GM23248 (cell line): ENCODE measurements around the gene NXNL2.

Source experiments
- EZH2 ChIP-seq: fragments of 200-600 bp; sonication (generic); IDR thresholded peaks from 2 replicates; pipeline ENCODE4 v1.6.1; 2018; ENCODE audit warnings: antibody characterized with exemption, mild to moderate bottlenecking; ENCODE audit not compliant: insufficient read depth, poor library complexity, severe bottlenecking
- EZH2phosphoT487 ChIP-seq: fragments of 200-600 bp; sonication (generic); IDR thresholded peaks from 2 replicates; pipeline ENCODE4 v1.6.1; 2018; ENCODE audit warnings: antibody characterized with exemption, moderate library complexity, mild to moderate bottlenecking, low read depth; ENCODE audit not compliant: insufficient read depth

GRCh38 chr9:88567870-88568269 is 32.9 kb downstream of the NXNL2 start:
- TF ChIP-seq EZH2, result no peak
- TF ChIP-seq EZH2phosphoT487, result no peak
